ENCODE results near the gene TNFRSF13B. TPM values are rescaled to one million over a fixed set of nuclear protein-coding genes. Genes with fewer than 3 reads are reported as not detected.

TNFRSF13B gene
- not detected in 5 replicates for total RNA-seq (2022; extraction: Qiagen RNA extraction; ENCODE audit: low read depth)

DNA sequence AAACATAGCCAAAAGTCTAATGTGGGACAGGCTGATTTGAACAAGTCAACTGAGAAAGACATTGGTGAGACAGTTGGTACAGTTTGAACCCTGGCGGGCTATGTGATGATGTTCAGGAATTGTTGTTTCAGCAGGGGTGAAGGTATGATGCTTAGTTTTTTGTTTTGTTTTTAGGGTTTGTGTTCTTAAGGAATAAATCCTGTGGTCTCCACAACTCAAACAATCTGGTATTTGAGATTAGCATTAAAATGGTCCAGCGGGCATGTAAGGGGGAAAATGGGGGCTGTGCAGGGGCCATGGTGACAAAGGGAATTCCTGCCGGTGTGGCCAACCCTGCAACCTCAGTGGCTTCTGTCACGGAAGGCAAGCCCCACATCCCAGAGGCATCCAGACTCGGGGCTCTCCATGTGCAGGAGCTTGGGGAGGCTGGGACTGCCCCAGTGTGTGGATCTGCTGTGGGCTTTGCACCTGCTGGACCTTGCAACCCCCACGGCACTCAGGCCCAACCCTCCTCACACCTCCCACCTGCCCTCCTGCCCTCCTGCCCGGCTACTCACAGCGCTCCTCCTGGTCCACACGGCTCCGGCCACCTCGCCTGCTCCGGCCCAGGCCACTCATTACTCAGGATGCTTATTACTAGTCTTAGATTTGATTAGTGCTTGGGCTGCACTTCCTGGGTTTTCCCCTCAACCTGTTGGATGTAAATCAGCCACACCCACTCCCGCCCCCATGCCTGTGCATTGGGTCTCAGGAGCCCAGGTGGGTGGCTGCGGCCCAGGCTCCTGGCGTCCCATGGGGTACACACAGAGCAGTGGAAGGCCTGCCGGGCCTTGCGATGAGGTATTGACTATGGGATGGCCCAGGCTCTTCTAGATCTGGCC is at the start of gene TNFRSF13B:
Gene TNFRSF13B (minus strand): TSS at position 661 of the 881 bp plus-strand sequence. CDS start 43 bp downstream, at position 618.

Other genes with a start within 250 kb of the TNFRSF13B start
- gene MPRIP, start 70.3 kb upstream of the TNFRSF13B start, total RNA-seq (2022; extraction: Qiagen RNA extraction; ENCODE audit: low read depth), result 225 to 429 TPM (median 370 TPM) in 5 replicates
- gene PLD6, start 234.2 kb upstream of the TNFRSF13B start, total RNA-seq (2022; extraction: Qiagen RNA extraction; ENCODE audit: low read depth), result 6.5 to 8.2 TPM (median 7.3 TPM) in 5 replicates

All from A549 treated with ZK216348 at 1 μM for 4 hours (cell line).